T-helper 9 cell (primary cell): ENCODE results near the gene KATNIP.
A peak's percentile ranks its signal among the peaks of the same experiment; 100 is the strongest.

Experiments used
- DNase-seq: peaks from one replicate; pipeline ENCODE4 v3.0.0-alpha.2; 2020
- total RNA-seq, 2 donors: gene quantifications; one replicate each; lab custom pipeline; 2026; lab: John Stamatoyannopoulos, UW

Gene KATNIP
- total RNA-seq, result 32.3 to 36.7 reads per million in 2 donors

DNA sequence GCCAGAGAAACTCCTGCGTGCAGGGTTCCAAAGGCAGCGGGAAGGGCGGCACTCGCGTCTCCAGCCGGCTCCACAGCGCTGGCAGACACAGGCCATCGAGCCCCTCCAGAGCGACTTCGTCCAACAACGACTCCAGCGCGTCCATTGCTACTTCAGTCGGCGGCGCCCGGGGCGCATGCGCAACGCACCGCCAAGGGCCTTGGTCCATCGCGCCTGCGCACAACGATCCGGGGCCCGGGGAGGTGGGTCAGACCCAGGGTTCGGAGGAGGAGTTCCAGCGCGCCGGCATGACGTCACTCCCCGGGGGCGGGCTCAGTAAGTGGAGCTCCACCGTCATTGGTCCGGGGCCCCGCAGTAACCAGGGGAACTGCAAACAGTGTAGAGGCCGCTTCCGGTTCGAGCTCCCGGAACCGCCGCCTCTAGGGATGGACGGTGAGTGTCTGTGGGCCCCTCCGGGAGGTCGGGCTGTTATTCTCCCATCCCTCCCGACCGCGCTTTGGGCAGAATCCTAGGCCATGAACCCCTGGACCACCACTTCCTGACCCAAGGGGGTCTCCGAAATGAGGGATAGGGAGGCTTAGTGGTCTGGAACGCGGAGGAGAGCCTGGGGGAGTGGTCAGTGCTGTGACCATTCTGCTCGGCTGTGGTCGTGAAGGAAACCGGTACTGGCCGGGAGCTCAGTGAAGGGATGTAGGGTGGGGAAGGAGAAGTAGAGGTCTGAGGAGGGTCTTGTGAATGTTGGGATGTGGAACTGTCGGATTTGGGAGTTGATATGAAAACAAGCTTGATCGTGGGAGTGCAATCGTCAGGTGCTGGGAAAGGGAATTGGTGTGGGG lies at the start of gene KATNIP, which contains the start of gene GTF3C1:
TSS of gene KATNIP (plus strand) at position 399 of the 836 bp plus-strand sequence. CDS start at position 426, 27 bp downstream.
TSS of gene GTF3C1 (minus strand) at position 168 of the 836 bp plus-strand sequence. CDS start at position 145, 23 bp downstream.
- DNase-seq, result peak; percentile 100

DNA sequence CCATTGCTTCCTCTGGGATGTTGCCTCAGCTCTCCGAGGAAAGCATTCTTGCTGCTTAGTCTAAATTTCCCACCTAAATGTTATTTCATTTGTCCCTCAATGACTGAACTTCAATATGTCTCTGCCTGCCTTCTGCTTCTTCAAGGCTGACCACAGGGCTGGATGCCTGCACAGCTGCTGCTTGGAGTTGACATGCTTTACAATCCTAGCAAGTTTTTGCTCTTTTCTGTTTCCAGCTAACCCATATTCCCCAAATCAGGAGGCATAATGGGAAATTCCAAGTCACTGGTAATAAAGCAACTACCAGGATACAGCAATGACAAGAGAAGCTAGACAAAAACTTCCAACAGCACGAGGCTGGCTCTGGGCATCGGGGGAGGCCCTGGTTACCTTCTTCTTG lies 49.1 kb upstream of the KATNIP start:
- DNase-seq, result no peak

DNA sequence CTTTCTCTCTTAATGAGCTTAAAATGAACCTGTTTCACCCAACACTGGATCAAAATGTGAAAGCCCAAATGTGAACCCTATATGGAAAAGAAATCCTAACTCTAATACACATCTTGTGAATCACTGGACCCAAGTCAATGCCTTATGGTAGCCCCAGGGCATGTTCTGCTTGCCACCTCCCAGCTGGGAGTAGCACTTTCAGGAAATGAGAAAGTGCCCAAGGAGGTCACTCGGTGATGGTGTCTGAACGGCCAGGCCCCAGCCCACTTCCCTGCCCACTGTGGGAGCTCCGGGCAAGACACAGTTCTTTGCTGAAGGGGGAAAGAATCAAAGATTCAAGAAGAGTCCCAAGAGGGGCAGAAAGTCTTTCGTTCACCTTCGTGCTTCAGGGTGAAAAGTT lies 46.3 kb upstream of the KATNIP start:
- no peak for DNase-seq

DNA sequence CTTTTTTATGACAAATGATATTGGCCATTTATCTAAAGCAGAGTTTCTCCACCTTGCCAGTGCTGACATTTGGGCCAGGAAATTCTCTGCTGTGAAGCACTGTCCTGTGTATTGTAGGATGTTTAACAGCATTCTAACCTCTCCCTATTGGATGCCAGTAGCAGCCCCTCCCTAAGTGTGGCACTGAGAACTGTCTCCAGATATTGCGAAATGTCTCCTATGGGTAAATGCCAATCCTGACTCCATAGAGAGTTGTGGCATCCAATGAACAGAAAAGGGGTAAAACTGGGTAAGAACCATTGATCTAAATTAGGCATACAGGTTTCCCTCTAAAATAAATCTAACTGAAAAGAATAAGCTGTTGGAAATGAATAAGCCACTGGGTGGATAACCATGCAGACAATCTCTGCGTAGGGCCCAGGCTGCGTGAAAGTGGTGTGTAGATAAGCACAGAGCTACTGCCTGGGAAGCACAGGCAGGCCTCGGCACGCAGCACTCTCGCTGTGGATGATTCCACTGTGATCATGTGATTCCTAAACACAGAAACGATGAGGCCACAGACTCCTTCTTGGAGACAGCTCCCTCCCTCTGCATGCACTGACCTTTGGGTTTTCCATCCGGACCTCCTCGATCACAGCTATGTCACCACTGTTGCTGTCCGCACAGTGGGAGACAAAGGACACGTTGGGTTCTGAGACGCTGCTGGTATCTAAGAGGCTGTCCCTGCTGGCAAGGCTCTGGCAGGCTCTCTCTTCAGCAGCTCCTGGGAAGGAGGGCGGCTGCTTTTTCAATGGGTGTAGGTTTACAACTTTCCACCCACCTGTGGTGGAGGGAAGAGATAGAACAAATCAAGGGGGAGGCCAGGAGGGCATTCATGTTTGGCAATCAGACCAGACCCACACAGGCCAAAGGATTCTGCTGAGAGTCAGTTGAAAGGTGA lies 44.4 kb upstream of the KATNIP start:
- no peak for DNase-seq

DNA sequence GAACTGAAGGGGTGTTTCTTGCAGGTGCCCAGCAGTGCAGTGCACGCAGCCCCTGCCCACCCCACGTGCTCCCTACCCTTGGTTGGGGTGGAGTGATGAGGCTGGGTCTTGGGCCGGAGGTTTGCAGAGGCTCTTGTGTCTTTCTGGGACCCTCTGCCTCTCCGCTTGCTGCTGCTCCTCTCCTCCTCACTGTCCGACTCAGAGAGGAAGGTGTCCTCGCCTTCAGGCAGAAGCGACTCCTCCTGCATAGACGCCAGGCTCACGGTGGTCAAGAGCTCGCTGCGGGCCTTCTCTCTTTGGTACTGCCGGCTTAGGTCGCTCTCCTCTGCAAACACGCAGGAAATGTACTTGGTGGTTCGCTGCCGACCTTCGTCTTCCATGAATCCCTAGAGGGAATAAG lies 43.2 kb upstream of the KATNIP start:
- no peak for DNase-seq

DNA sequence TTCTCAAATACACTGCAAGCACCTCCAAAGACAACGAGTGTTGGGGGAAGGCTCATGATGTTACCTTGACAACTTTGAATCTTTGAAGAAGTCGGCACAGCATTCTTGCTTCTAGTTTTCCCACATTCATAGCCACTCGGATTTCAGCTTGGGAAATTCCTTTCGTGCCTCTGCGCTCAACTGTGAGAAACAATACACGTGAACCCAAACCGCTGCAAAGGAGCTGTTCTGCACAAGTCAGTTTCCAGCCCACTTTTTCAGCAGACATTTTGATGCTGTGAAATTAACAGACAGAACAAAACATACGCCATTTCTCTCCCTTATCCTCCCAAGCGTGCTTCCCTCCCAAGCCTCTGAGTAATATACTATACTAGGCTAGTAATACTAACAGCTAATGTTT lies 41.5 kb upstream of the KATNIP start:
- DNase-seq, result no peak

DNA sequence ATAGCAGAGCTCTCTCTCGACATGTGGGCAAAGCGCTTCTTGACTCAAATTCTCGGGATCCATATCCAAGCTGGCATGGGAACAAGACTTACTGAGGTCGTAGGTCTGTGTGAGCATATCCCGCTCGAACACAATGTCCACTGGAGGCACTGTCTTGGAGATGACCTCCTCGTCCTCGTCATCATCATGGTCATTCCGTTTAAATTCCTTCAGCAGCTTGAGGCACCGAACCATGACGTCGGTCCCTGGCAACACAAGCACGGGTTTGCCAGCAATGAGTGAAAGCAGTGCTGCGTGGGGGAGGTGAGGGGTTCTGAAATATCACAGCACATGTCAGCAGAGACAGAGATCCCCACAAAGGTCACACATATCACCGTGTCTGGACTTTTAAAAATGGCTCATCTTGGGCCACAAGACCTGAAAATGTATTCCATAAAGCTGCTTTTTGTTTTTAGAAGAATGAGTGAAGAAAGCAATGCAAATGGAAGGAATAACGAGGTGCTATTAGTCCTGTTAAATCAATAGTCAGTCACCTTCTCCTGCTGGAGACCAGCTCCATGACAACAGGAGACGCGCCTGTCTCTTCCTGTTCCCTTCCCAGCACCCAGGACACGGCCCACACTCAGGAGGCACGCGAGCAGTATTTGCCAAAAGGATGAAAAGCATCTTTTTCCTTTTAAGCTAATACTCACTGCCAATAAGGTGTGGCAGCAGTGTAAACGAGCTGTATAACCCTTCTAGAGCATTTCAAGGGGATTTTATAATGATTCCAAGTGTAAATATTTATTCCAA lies 38.1 kb upstream of the KATNIP start:
- DNase-seq, result no peak

DNA sequence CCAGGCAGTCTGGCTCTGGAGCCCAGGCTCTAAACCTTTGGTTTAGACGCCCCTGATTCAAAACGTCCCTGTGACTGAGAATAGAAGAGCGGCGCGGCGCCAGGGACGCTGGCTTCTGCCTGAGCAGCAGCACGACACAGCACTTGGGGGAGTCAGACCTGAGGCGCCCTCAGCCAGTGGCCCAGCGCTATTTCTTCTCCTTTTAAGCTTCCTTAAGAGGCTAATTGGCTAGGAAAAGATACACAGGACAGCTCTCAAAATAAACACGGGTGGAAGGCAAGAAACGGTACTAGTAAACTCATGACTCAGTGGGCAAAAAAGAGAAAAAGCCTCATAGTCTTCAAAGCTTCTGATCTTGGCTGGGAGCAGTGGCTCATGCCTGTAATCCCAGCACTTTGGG lies 35.1 kb upstream of the KATNIP start:
- no peak for DNase-seq

DNA sequence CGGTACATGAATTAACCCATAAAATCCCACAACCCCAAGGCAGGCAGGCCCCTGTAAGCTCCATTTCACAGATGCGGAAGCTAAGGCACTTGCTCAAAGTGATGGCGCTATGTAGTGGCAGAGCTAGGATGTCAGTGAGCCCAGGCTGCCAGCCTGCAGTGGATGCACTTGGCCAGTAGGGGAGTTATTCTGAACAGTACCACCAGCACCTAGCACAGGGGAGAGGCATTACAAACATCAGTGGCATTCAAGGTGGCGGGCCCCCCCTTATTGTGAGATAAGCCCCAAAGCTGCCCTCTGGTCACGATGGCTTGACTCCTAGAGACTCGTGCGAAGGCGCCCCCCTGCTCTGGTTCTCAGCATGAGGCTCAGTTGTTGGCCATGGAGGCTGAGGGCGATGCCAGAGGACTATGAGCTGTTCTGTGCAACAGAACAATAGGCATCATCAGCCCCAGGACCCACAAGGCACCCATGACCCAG lies 34.0 kb upstream of the KATNIP start:
- DNase-seq, result no peak

DNA sequence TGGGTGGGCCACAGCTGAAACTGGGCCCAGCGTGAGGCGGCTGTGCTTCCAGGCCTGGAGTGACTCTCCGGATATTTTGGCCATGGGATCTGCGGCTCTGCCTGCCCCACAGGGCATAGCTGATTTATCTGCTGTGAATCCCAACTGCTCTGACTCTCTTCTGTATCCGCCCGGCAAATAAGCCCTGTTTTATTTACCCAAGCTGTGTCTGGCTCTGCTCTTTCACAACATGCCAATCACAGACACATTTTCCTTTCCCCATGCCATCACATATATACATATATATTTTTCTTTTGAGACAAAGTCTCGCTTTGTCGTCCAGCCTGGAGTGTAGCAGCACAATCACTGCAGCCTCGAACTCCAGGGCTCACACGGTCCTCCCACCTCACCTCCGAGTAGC lies 33.6 kb upstream of the KATNIP start:
- DNase-seq, result no peak

DNA sequence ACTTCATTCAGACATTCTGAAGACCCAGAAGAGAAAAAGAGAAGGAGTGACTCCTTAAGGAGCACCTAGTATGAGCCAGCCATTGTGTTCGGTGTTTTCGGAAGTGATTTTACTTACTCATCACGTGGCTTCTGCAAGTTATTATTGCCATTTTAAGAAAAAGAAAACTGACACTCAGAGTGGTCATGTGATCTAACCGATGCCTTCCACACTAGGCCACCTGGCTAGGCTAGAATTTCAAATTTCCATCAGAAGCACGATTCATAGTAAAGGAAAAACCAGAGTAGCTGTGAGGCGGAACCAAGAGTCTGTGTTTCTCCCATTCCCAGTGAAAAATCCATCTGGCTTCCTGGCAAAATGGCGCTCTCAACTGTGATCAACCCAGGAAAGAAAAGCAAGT lies 32.3 kb upstream of the KATNIP start:
- no peak for DNase-seq

DNA sequence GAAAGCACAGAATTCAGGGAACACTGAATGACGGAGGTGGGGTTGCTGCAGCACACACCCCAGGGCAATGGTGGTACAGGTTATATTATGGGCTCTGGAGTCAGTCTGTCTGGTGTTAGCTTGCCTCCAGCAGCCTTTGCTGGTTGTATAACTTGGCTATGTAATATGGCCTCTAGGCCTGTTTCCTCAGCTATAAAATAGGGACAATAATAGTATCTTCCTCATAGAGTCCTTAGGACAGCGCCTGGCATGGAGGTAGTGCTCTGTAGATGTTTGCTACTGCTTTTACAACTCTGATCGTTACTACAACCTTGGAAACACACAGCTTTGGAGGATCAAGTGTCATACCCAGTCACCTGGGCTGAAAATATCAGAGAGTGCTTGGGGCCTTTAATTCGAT lies 31.7 kb upstream of the KATNIP start:
- DNase-seq, result no peak

DNA sequence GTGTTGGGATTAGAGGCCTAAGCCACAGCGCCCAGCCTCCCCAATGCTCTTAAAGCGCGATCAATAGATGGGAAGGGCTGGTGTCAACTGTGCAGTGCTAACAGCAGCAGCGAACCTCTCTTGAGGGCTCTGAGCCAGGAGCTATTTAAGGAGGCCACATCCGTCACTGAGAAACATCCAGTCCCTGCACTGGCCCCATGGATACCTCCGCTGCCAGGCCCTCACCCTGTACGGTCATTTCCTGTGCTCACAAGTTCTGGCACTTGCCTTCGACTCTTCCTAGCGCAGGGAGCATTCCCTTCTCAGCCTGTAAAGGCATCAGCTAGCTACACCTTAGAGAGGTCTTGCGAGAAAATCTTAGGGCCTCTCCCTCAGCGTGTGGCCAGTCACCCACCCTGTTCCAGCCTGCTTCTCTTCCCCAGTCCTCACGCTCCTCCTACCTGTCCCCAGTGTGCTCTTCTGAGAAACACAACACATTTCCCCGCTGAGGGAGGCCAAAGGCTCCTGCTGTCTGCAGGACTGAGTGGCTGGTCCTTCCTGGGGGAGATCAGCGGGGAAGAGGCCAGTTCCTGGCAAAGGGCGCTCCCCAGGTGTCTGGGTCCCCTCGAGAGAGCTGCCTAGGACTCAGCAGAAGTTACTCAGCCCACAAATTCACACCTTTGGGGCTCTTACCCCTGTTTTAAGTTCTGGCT lies 28.8 kb upstream of the KATNIP start:
- no peak for DNase-seq

DNA sequence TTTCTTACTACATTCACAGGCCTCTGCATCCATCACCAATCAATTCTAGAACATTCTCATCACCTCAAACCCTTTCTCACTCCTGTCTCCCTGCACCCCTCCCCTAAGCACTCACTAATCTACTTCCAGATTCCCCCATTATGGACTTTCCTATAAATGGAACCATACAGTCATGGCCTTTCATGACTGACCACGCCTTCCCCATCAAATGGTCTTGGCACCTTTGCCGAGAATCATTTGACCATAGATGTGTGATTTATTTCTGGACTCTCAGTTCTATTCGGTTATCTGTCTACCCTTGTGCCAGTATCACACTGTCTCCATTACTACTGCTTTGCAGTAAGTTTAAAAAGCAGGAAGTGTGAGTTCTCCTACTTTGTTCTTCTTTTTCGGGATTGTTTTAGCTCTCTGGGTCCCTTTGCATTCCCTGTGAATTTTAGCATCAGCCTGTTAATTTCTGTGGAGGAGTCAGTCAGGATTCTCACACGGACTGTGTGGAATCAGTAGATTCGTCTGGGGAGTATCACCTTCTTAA lies 27.7 kb upstream of the KATNIP start:
- no peak for DNase-seq

DNA sequence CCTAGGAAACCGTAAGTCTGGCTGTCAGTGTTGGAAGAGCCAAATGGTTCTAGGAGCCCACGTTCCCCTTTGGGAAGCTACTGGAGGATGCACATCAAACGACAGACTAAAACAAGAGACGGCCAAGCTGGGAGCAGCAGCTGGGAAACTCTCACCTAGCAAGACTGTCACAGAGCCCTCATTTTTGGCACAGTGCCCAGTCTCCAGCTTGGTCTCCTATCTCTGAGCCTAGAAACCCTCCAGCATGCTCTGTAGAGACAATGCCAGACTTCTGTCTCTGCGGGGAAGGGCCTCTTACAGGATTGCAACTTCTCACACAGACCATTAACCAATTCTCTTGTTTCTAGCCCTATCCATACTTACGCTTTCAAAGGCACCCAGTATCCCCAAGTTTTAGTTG lies 23.8 kb upstream of the KATNIP start:
- DNase-seq, result no peak

DNA sequence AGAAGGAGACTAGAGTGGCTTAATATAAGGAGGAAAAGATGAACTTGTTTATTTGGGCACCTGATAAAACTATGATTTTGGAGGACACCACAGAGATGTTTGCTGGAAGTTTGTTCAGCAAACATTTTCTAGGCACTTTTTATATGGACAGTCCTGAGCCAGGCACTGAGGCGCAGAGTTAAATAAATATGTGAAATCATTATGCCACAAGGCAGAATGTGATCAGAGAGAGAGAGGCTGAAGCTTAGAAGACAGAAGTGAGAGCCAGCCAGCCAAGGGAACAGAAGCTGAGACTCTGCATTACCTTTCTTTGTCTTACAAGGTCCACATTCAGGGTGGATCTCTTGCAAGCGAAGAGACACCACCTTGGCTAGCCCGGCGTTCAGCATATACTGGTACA lies 21.6 kb upstream of the KATNIP start:
- no peak for DNase-seq

DNA sequence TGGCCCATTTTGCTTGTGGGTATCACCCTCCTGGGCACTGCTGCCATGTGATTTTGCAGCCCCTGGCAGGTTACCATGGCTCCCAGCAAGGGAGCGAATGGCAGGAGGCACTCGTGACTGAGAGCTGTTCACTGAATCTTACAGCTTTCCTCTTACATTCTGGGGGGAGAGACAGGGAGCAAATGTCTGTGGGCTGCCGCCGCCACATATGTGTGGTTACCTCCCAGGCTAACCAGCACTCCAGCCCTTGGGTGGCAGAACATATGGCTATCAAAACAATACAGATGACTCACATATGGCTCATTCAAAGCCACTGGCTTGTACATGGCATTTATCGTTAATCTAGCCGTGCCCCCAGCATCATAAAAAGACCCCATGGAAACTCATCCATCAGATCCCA lies 20.0 kb upstream of the KATNIP start:
- DNase-seq, result no peak

DNA sequence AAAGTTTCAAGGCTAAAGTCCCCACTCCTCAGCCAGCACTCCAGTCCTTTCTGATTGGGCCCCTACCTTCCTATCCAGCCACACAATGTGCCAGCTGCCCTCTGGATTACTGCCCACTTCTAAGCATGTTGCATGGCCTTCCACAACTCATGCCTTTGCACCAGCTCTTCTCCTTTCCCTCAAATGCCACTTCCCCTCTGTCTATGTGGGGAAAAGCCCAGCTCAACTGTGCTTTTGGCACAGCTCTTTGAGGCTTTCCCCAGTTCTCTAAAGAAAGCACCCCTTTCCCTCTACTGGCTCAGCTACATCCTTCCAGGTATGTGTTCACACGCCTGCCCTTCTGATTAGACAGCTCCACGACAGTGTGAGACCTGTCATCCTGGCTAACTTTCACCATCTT lies 18.8 kb upstream of the KATNIP start:
- DNase-seq, result no peak

DNA sequence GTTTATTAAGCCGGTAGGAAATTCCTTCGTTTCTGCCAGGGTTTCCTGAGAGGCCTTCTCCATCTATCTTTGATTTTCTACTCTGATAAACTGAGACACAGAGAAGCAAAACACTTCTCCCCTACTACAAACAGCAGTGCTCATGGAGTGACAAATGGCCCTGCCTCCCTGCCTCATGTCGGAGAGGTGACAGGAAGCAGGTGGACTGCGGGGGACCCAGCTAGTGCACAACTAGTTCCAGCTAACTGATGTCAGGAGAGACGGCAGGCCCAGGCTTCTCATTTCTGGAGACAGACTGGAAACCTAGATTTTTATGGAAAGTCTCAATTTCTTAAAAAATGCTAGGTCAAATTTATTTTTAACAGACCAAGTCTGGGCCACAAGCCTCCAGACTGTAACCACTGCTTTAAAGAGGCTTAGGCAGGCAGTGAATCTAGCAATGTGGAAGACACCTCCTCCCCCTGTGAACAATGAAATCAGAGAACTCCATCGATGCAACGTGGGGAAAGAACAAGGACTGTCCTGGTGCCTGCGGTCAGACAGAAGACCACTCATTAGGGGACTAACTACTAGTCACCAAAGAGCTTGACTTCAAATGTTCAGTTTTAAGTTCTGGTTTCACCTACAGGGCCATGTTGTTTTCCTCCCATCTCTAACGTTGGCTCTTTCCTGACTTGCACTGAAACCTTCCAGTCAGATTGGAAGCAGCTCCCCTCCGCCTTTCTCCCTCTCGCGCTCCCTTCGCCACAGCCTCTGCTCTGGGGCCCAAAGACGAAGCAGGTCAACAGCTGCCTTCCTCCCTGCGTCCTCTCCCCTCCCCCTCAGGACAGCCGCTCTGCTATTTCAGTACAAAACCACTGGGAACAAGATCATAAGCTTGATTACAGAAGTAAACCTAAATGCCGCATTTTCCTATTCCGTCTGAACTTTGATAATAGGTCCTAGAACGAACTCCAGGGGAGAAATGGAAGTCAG lies 17.8 kb upstream of the KATNIP start:
- DNase-seq, result no peak

DNA sequence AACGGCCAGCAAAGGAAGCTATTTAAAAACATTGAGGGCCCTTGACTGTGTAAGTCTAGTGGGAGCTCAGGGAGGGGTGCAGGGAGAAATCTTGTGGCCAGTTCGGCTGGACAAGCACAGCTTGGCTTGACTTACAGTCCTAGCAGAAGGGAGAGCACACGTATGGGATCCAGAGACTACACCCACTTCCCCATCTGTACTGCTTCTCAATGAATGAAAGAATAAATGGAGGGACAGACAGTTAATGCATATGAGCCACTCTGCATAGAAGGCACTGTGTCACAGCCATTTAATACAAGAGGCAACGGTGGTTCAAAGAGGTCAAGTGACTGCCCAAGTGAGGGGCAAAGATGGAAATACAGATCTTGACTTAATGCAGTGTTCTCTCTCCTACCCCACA lies 15.7 kb upstream of the KATNIP start:
- DNase-seq, result no peak
